Cardiac muscle cell (in vitro differentiated cells and primary cell): ENCODE results near the gene SARM1. TPM values are rescaled to one million over a fixed set of nuclear protein-coding genes. Genes with fewer than 3 reads are reported as not detected.
A peak's percentile ranks its signal among the peaks of the same experiment; 100 is the strongest.

Source experiments
- DNase-seq, 2 donors: peaks; one replicate each; pipeline versions ENCODE4 v3.0.0 to v3.0.0-alpha.2; 2010 to 2017; ENCODE audit warnings: low read depth in 1 of 2, low spot score in 1 of 2
- H3K27ac ChIP-seq: fragments of 200-600 bp; sonication (generic); 2 replicates; pipeline ENCODE4 v1.5.1; 2016
- H3K27me3 ChIP-seq: fragments of 200-600 bp; sonication (generic); 2 replicates; pipeline ENCODE4 v1.6.0; 2016; ENCODE audit warnings: control low read depth
- H3K36me3 ChIP-seq: fragments of 200-600 bp; sonication (generic); 2 replicates; pipeline ENCODE4 v1.5.1; 2016; ENCODE audit warnings: control low read depth
- H3K4me1 ChIP-seq: fragments of 200-600 bp; sonication (generic); 2 replicates; pipeline ENCODE4 v1.8.1; 2017; ENCODE audit warnings: low read depth, mild to moderate bottlenecking, mixed run types
- H3K4me3 ChIP-seq: fragments of 200-600 bp; sonication (generic); 2 replicates; pipeline ENCODE4 v1.5.1; 2016; ENCODE audit warnings: mild to moderate bottlenecking
- H3K9me3 ChIP-seq: fragments of 200-600 bp; sonication (generic); 2 replicates; pipeline ENCODE4 v1.5.1; 2017; ENCODE audit warnings: low read depth, mild to moderate bottlenecking, control low read depth
- CTCF ChIP-seq: IDR thresholded peaks from 2 replicates; pipeline ENCODE4 v1.5.1; 2012; ENCODE audit warnings: low read depth, mild to moderate bottlenecking, low read length
- polyA plus RNA-seq: library from polyadenylated mRNA; unstranded; fragments of >200 nt; fragmentation: Nextera tagmentation; extraction: Ambion mirVana; gene quantifications from 2 replicates; pipeline ENCODE4 v1.2.1, GENCODE V29; 2016
- total RNA-seq: library from RNA; depleted of rRNA; stranded (reverse); fragments of >200 nt; gene quantifications from 2 replicates; pipeline ENCODE4 v1.2.3, GENCODE V29; 2016

Gene SARM1
- total RNA-seq, result 11.5 and 13.4 TPM in 2 replicates
- polyA plus RNA-seq, result 5.5 and 8.9 TPM in 2 replicates

DNA sequence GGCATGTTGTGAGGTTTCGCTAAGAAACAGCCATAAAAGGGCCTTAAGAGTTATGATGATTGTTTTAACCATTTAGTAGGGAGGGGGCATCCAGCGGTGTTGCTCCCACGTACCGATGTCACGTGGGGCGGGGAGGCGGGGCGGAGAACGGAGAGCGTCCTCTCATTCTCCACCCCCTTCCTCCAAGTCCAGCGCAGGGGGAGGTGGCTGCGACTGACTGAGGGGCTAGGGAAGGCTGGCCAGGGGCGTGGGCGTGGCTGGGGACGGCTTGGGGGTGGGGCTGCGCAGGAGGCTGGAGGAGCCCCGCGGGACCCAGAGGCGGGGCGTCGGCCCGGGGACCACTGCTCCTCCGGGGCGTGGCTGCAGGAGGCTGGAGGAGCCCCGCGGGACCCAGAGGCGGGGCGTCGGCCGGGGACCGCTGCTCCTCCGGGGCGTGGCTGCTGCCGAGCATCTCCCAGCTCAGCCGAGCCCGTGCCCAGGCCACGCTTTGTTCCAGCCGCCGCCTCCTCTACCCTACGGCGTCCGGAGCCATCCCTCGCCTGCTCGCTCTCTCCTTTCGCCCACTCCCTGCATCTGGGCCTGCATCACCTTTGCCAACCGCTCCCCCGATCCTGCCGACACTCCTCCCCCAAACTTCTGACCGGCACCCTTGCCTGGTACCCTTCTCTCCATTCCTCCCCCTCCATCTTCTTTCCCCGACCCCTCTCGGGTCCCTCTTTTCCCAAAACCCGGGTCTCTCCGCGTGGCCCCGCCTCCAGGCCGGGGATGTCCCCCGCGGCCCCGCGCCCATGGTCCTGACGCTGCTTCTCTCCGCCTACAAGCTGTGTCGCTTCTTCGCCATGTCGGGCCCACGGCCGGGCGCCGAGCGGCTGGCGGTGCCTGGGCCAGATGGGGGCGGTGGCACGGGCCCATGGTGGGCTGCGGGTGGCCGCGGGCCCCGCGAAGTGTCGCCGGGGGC lies at the start of gene SARM1:
Gene SARM1, plus strand, starts transcription at position 450 of the 958 bp plus-strand sequence. Its CDS starts 339 bp downstream, at position 789.
- peak within 1 kb of the TSS; percentile 77 for H3K27ac ChIP-seq
- peak within 1 kb of the TSS; percentile 22 for H3K4me3 ChIP-seq
- peaks cover 16% of the 10 kb centered on the region for H3K27me3 ChIP-seq

DNA sequence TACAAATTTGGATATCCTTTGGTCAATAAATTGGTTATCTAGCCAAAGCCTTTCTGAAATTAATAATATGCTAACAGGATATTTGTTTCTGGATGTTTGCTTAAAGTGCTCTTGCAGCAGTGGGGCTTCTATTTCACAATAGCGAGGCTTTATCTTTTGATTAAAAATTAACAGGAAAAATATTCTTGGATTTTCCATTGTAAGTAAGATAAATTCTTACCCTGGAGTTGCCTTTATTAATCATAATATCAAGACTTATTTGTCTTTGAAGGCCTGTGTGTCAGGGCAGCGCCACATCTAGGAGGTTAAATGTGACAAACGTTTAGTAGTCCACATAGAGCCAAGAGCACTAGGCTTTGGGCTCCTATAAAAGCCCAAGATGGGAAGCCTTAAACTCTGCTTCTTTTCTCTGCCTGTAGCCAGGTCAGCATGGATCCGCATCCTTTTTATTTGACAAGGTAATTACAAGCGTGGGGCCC lies 47.2 kb upstream of the SARM1 start:
- Histone ChIP-seq H3K9me3 (no peaks in the 10 kb centered on the region), H3K27me3 (no peaks in the 10 kb centered on the region), H3K36me3 (peaks cover 13% of the 10 kb centered on the region), H3K4me1 (peaks cover 9% of the 10 kb centered on the region), H3K27ac (no peak overlapping the region), H3K4me3 (no peak overlapping the region)
- no peak for DNase-seq
- TF ChIP-seq CTCF, result no peak

More for the DNA sequence above, at the start of gene SARM1:
- peak; percentile 95 to 97 for DNase-seq
- TF ChIP-seq CTCF, result no peak
- Histone ChIP-seq H3K36me3 (no peaks in the 10 kb centered on the region), H3K9me3 (no peaks in the 10 kb centered on the region), H3K4me1 (peaks cover 12% of the 10 kb centered on the region)

- no peak overlapping the region for H3K4me3 ChIP-seq
- H3K27me3 ChIP-seq, result no peaks in the 10 kb centered on the region
- no peak for DNase-seq
- no peaks in the 10 kb centered on the region for H3K9me3 ChIP-seq
- H3K4me1 ChIP-seq, result peaks cover 7% of the 10 kb centered on the region
- no peak overlapping the region for H3K27ac ChIP-seq
- no peak for TF ChIP-seq CTCF
- H3K36me3 ChIP-seq, result peaks cover 13% of the 10 kb centered on the region
Observed at GRCh38 chr17:28324781-28325180, 46.7 kb upstream of the SARM1 start.

GRCh38 chr17:28325211-28325610 lies 46.3 kb upstream of the SARM1 start:
- DNase-seq, result no peak
- no peak overlapping the region for H3K27ac ChIP-seq
- H3K4me3 ChIP-seq, result no peak overlapping the region
- H3K9me3 ChIP-seq, result no peaks in the 10 kb centered on the region
- TF ChIP-seq CTCF, result no peak
- no peaks in the 10 kb centered on the region for H3K27me3 ChIP-seq
- peaks cover 3% of the 10 kb centered on the region for H3K4me1 ChIP-seq
- H3K36me3 ChIP-seq, result peaks cover 13% of the 10 kb centered on the region

- no peaks in the 10 kb centered on the region for H3K9me3 ChIP-seq
- no peak for DNase-seq
- no peak overlapping the region for H3K4me3 ChIP-seq
- H3K27me3 ChIP-seq, result no peaks in the 10 kb centered on the region
- TF ChIP-seq CTCF, result no peak
- no peak overlapping the region for H3K27ac ChIP-seq
- no peaks in the 10 kb centered on the region for H3K4me1 ChIP-seq
- H3K36me3 ChIP-seq, result peaks cover 13% of the 10 kb centered on the region
Observed at GRCh38 chr17:28326114-28326513, 45.4 kb upstream of the SARM1 start.
